ENCODE data around the gene TAS1R3. TPM values are rescaled to one million over a fixed set of nuclear protein-coding genes. Genes with fewer than 3 reads are reported as not detected.

Gene TAS1R3
- total and polyA plus RNA-seq, 10 of the 15 experiments (the other 5 are each of a cell fraction or from before 2014, with no cell fraction given): 0.04 to 0.51 (median 0.08) TPM; not detected in 3

DNA sequence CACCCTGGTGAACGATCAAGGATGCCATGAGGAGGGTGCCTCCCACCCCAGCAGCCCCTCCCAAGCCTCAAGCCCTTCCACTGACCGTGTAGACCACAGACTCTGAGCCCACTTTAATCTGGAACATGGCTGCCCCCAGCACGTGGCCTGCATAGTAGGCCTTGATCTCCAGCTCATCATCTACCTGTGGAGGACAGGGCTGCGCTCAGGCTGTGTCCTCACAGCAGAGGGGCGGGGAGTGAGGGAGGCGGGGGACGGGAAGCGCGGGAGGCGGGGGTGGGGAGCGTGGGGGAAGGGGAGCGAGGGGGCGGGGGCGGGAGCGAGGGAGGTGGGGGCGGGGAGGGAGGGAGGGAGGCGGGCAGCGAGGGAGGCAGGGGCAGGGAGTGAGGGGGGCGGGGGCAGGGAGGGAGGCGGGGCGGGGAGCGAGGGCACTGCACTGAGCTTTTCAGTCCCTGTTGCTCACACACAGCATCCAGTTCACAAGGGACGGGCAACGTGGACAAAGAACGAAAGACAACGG, 15.6 kb upstream of the TAS1R3 start:
- RAD21 ChIA-PET (ENCODE audit: unreplicated experiment): no interaction called here
- H4K20me1 ChIP-seq (ENCODE audit: control insufficient read depth, insufficient read depth): no peaks in the 10 kb centered on the region; the same call in 1 of the 2 replicates

More for the DNA sequence above, 15.6 kb upstream of the TAS1R3 start:
- H3K9me3 ChIP-seq (replicated peaks; ENCODE audit: control insufficient read depth, insufficient read depth, low read length): no peaks in the 10 kb centered on the region
- H3K4me2 ChIP-seq (ENCODE audit: control insufficient read depth, insufficient read depth): no peak overlapping the region
- ATAC-seq (no peak), DNase-seq (ENCODE audit: low read depth, low spot score) (no peak), FAIRE-seq (no peak)
- in situ Hi-C loops (cut with MboI): no loop called here
- intact Hi-C loops (cut with micrococcal nuclease; ENCODE audit: unreplicated experiment): no loop called here
- H2AFZ ChIP-seq (ENCODE audit: control insufficient read depth, low read depth, low read length): no peak overlapping the region
- TF ChIP-seq ESRRA (IDR thresholded peaks at IDR 0.05; ENCODE audit: low read length) (no peak), TCF12 (IDR thresholded peaks at IDR 0.05; ENCODE audit: low read depth, low read length) (no peak), RFX5 (IDR thresholded peaks at IDR 0.05; ENCODE audit: low read depth, low read length) (no peak), MYC (IDR thresholded peaks at IDR 0.05; ENCODE audit: insufficient read depth, insufficient read length, insufficient replicate concordance, low read length, severe bottlenecking) (no peak), CHD1 (IDR thresholded peaks at IDR 0.05; ENCODE audit: low read depth, low read length) (no peak), WRNIP1 (IDR thresholded peaks at IDR 0.05; ENCODE audit: borderline replicate concordance, low read depth, low read length) (no peak)
- TF ChIP-seq, protein P1, sequence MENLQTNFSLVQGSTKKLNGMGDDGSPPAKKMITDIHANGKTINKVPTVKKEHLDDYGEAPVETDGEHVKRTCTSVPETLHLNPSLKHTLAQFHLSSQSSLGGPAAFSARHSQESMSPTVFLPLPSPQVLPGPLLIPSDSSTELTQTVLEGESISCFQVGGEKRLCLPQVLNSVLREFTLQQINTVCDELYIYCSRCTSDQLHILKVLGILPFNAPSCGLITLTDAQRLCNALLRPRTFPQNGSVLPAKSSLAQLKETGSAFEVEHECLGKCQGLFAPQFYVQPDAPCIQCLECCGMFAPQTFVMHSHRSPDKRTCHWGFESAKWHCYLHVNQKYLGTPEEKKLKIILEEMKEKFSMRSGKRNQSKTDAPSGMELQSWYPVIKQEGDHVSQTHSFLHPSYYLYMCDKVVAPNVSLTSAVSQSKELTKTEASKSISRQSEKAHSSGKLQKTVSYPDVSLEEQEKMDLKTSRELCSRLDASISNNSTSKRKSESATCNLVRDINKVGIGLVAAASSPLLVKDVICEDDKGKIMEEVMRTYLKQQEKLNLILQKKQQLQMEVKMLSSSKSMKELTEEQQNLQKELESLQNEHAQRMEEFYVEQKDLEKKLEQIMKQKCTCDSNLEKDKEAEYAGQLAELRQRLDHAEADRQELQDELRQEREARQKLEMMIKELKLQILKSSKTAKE (IDR thresholded peaks at IDR 0.05; ENCODE audit: low read depth, poor library complexity, severe bottlenecking): no peak
- TF ChIP-seq, protein P2, sequence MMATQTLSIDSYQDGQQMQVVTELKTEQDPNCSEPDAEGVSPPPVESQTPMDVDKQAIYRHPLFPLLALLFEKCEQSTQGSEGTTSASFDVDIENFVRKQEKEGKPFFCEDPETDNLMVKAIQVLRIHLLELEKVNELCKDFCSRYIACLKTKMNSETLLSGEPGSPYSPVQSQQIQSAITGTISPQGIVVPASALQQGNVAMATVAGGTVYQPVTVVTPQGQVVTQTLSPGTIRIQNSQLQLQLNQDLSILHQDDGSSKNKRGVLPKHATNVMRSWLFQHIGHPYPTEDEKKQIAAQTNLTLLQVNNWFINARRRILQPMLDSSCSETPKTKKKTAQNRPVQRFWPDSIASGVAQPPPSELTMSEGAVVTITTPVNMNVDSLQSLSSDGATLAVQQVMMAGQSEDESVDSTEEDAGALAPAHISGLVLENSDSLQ (IDR thresholded peaks at IDR 0.05): no peak
- TF ChIP-seq, protein P3, sequence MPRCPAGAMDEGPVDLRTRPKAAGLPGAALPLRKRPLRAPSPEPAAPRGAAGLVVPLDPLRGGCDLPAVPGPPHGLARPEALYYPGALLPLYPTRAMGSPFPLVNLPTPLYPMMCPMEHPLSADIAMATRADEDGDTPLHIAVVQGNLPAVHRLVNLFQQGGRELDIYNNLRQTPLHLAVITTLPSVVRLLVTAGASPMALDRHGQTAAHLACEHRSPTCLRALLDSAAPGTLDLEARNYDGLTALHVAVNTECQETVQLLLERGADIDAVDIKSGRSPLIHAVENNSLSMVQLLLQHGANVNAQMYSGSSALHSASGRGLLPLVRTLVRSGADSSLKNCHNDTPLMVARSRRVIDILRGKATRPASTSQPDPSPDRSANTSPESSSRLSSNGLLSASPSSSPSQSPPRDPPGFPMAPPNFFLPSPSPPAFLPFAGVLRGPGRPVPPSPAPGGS (IDR thresholded peaks at IDR 0.05; ENCODE audit: borderline replicate concordance, insufficient read depth, low read depth, low read length, poor library complexity, severe bottlenecking): no peak
- TF ChIP-seq, protein P4, sequence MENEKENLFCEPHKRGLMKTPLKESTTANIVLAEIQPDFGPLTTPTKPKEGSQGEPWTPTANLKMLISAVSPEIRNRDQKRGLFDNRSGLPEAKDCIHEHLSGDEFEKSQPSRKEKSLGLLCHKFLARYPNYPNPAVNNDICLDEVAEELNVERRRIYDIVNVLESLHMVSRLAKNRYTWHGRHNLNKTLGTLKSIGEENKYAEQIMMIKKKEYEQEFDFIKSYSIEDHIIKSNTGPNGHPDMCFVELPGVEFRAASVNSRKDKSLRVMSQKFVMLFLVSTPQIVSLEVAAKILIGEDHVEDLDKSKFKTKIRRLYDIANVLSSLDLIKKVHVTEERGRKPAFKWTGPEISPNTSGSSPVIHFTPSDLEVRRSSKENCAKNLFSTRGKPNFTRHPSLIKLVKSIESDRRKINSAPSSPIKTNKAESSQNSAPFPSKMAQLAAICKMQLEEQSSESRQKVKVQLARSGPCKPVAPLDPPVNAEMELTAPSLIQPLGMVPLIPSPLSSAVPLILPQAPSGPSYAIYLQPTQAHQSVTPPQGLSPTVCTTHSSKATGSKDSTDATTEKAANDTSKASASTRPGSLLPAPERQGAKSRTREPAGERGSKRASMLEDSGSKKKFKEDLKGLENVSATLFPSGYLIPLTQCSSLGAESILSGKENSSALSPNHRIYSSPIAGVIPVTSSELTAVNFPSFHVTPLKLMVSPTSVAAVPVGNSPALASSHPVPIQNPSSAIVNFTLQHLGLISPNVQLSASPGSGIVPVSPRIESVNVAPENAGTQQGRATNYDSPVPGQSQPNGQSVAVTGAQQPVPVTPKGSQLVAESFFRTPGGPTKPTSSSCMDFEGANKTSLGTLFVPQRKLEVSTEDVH (IDR thresholded peaks at IDR 0.05; ENCODE audit: low read depth, partially characterized antibody): no peak
- TF ChIP-seq, protein P5, sequence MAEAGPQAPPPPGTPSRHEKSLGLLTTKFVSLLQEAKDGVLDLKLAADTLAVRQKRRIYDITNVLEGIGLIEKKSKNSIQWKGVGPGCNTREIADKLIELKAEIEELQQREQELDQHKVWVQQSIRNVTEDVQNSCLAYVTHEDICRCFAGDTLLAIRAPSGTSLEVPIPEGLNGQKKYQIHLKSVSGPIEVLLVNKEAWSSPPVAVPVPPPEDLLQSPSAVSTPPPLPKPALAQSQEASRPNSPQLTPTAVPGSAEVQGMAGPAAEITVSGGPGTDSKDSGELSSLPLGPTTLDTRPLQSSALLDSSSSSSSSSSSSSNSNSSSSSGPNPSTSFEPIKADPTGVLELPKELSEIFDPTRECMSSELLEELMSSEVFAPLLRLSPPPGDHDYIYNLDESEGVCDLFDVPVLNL (IDR thresholded peaks at IDR 0.05; ENCODE audit: low read depth, low read length): no peak
- TF ChIP-seq, protein P6, sequence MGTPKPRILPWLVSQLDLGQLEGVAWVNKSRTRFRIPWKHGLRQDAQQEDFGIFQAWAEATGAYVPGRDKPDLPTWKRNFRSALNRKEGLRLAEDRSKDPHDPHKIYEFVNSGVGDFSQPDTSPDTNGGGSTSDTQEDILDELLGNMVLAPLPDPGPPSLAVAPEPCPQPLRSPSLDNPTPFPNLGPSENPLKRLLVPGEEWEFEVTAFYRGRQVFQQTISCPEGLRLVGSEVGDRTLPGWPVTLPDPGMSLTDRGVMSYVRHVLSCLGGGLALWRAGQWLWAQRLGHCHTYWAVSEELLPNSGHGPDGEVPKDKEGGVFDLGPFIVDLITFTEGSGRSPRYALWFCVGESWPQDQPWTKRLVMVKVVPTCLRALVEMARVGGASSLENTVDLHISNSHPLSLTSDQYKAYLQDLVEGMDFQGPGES (IDR thresholded peaks at IDR 0.05): no peak
- H3K4me3 ChIP-seq: no peak overlapping the region
- H3K4me1 ChIP-seq (ENCODE audit: control insufficient read depth, insufficient read depth, low read length): no peaks in the 10 kb centered on the region
- POLR2A ChIA-PET: no interaction called here
- H3K79me2 ChIP-seq (ENCODE audit: control insufficient read depth, insufficient read depth, low read length): peaks cover 2% of the 10 kb centered on the region; the same call in 1 of the 2 replicates
- H3K27me3 ChIP-seq (replicated peaks in 1 of 2; ENCODE audit: control insufficient read depth in 2 of 2, insufficient read depth in 2 of 2, low read length in 1 of 2): no peaks in the 10 kb centered on the region
- H3K36me3 ChIP-seq (ENCODE audit: control insufficient read depth in 2 of 2, insufficient read depth in 2 of 2, low read length in 1 of 2): peaks cover 3 to 42% of the 10 kb centered on the region in 2 experiments; a peak in 3 of 4 replicates
- no TSS peak for BruUV-seq (replicated peaks)
- SMC1A ChIA-PET (ENCODE audit: uncharacterized antibody, unreplicated experiment): no interaction called here
- WGBS (ENCODE audit: insufficient coverage, insufficient replicate concordance, low lambda C conversion rate, missing lambda C conversion rate): 82% methylated on average over 8 of the region's 26 CpGs
- CTCF ChIA-PET: no interaction called here
- no peak overlapping the region for H3K9ac ChIP-seq (ENCODE audit: control insufficient read depth, insufficient read depth, low read length)
- no peak overlapping the region for H3K27ac ChIP-seq (ENCODE audit: control insufficient read depth, insufficient read depth)

Measured in GM12878 (cell line).